NCI-H2196 treated with DMSO at 0.1 percent for 48 hours (cell line): ENCODE results near the gene MN1.

Source experiments
- DNase-seq: peaks from one replicate; lab custom pipeline; 2025; ENCODE audit not compliant: unreplicated experiment; lab: John Stamatoyannopoulos, UW

Gene MN1

DNA sequence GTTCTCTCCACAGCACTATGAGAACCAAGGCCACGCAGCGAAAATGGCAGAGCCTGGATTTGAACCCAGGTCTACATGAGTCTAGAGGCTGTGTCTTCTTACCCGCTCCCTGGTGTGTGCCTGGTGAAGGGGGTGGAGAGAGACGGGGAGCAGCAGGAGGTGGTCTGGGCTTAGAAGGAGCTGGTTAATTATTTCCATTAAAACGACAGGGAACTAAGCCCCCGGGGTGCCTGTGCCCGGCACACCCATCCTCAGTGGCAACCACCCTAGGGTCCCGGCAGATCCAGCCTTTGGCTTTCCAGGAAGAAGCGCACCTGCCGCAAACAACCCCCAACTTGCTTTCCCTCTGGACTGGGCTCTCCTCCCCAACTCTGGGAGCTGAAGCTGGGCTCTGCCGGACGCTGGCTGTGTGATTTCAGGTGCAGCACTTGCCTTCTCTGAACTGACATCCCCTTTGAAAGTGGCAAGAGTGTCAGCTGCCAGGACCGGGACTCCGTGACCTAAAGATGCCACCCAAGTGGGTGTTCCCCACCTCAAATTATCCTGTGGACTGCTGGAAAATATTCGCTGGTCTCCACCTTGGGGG lies 35.8 kb downstream of the MN1 start:
- DNase-seq = no peak

GRCh38 chr22:27764722-27765236 lies 36.8 kb downstream of the MN1 start:
- DNase-seq = no peak

GRCh38 chr22:27761665-27762064 lies 39.9 kb downstream of the MN1 start:
- DNase-seq = no peak

DNA sequence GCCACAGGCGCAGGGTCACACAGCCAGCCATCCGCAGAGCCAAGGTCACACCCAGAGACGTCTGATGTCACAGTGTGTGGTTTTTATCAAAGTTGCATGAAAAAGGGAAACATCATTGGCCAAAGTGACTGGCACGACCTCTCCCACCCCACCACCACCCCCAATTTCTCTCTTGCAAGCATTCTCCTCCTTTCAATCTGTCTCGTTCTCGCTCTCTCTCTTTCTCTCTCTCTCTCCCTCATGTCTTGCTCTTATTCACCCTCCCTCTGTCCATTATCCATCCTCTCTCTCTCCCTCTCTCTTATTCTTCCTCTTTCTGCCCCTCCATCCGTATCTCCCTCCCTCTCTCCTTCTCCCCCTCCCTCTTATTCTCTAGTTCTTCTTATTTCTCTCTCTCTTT lies 40.6 kb downstream of the MN1 start:
- DNase-seq = no peak

DNA sequence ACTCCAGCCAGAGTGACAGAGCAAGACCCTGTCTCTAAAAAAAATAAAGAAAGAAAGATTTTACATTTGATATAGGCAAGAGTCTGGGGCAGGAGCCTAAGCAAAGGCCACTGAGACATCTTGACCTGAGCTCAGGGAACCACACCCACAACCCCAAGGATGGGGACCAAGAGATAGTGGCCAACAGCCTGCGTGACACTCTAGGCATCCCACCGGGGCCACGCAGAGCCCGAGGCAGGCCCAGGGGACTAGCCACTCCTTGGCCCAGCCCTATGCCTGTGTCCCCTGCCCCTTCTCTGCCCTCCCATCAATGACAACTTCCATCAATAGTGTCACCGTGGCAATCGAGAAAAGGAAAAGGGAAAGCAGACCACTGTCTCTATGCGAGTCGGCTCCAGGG lies 41.1 kb downstream of the MN1 start:
- no peak for DNase-seq

- DNase-seq = no peak
Observed at GRCh38 chr22:27757928-27758525, 43.5 kb downstream of the MN1 start.

GRCh38 chr22:27756212-27756660 lies 45.3 kb downstream of the MN1 start:
- no peak for DNase-seq

GRCh38 chr22:27755521-27756211 lies 45.9 kb downstream of the MN1 start:
- DNase-seq = no peak

DNA sequence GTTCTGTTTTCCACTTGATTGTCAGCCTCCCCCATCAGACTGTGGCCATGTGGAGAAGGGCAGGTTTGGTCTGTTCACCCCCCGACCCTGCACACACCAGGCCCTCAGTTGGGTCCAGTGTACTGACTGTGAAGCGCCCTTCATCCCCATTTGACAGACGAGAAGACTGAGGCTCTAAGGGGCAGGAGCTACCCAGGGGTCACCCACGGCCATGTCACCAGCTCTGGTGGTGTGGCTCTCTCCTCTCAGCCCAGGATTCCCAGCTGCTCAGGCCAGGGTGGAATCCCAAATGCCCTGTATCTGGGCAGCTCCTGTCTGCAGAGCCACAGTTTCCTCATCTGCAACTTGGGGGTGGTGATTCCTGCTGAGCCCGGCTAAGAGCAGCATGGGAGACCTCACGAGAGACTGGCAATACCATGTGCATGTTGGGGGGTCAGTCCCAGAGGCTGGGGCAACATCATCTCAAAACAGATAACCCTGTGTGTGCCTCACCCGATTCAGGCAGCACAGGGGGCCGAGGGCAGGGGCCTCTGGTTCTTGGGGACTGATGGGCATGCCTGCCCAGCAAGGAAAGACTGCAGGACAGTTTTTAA lies 46.6 kb downstream of the MN1 start:
- no peak for DNase-seq

DNA sequence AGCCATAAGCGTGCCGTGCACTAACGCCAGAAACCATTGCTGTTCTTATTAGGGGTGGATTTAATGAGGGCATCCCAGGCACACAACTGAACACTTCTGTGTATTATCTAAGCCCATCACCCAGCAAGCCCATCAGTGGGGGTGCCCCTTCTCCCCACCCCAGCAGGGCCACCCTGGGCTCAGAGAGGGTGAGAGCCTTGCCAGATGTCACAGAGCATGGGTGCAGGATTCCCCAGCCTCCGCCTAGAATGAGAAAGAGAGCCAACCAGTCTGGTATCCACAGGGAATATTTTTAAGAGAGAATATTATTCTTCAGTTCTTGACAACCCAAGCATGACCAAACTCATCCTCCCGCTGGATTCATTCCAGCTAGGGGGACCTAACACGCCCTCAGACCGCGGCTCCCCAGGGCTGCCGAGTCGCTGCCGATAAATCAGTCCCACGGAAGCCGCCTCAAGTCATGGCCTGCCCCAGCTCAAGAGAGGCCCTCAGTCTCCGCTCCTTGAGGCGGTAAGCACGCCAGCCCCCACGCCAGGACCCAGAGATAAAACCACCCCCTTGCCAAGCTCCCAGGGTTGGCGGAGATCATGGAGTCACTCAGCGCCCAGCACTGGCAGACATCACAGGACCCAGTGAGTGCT lies 47.2 kb downstream of the MN1 start:
- no peak for DNase-seq

GRCh38 chr22:27752771-27753170 lies 48.8 kb downstream of the MN1 start:
- DNase-seq = no peak

- no peak for DNase-seq
Observed at GRCh38 chr22:27752141-27752540, 49.4 kb downstream of the MN1 start.

GRCh38 chr22:27751277-27752070 lies 50.1 kb downstream of the MN1 start:
- no peak for DNase-seq

DNA sequence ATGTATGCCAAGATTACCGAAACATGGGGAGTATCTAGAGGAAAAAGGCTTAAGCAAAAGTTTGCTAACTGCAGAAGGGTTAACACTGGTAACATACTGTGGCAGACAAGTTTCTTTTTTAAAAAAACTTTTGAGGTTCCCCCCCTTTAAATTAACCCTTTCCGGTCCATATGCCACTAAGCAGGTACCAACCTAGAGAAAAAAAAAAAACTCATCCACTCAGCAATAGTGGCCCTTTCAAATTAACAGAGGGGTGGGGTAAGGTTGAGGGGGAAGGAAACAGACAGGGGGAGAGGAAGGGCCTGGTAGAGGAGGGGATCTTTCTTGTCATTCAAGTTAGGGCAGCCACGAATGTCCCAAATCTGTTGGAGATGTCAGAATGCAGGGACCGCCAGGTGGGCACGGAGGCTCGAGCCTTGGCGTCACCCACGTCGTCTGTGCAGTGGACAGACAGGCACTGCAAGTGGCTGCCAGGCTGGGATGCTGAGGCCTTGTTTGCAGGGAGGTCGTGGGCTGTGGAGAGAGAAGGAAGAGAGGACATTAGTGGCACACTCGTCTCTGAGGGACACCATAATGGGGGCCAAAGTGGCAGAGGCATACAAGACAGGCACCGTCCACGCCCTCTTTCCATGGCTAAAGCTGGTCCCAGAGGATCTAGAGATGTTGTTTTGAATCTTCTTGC lies 50.8 kb downstream of the MN1 start:
- DNase-seq = no peak

DNA sequence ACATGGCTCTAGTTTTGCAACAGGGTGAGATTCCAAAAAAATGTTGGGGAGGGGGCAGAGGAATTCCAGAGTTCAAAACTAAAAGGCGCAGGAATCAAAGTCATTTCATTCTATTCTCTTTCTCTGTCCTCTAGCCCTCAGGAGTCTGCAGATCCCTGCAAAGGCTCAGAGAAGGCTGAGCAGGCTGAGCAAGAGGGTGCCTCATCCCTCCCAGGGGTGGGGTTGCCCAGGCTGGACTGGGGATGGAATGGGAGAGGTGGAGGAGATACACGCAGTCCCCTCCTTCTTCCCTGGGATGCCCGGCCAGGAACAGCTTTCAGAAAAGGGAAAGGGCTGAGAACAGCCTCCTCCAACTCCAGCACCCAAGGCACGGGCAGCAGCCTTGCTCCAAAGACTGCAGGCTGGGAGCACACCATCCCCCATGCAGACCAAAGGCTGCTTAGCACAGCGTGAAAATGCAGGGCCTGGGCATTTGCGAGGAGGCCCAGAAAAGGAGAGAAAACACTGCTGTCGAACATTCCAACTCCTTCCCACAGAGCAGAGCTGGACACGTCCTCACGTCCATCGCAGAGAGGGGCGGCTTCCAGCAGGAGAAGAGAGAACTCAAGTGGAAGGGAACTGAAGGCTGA lies 51.8 kb downstream of the MN1 start:
- DNase-seq = no peak

GRCh38 chr22:27748751-27749191 lies 52.8 kb downstream of the MN1 start:
- DNase-seq = no peak

GRCh38 chr22:27748349-27748748 lies 53.2 kb downstream of the MN1 start:
- DNase-seq = no peak

DNA sequence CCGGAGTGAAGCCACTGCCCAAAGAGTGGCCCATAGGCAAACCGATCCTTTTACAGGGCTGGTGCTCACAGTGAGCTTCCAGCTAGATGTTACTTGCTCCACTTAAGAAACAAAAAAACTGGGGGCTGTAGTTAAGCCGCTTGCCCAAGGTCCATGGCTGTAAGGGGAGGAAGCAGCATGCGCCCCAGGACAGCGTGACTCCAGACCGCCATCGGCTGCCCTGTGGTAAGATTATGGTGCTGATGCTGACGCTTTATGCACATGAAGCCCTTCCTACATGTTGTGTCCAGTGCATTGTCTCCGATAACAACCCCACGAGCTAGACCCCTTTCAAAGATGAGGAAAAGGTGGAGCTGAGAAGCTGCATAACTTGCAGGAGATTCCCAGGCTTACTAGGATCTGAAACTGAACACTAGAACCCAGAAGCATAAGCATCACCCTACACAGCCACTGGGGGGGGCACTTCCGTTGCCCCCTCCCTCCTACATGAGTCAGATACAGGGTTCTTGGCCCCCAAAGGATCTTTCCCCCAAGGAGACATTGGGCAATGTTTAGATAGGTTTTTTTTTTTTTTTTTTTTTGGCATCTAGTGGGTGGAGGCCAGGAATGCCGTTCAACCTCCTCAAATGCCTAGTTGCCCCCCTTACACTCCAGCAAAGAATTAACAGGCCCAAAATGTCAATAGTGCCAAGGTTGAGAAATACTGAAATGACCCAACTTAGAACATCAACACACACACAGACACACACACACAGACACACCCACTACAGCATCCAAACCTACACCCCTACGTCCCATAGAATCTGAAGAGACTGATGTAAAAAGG lies 53.9 kb downstream of the MN1 start:
- no peak for DNase-seq

- no peak for DNase-seq
Observed at GRCh38 chr22:27746918-27747317, 54.6 kb downstream of the MN1 start.
